ENCODE measurements around the gene FOXD4L1. TPM values are rescaled to one million over a fixed set of nuclear protein-coding genes. Genes with fewer than 3 reads are reported as not detected.
"Not testable (repeated sequence)": the region's sequence is repeated elsewhere in the genome, so short reads cannot be mapped to it uniquely, and the experiment has no call there.

Gene FOXD4L1
- total RNA-seq: under 1 TPM in 4 of 5 experiments, not detected in 1; 0.16 to 0.60 (median 0.35) TPM
- not detected for polyA plus RNA-seq
- not detected for total RNA-seq

DNA sequence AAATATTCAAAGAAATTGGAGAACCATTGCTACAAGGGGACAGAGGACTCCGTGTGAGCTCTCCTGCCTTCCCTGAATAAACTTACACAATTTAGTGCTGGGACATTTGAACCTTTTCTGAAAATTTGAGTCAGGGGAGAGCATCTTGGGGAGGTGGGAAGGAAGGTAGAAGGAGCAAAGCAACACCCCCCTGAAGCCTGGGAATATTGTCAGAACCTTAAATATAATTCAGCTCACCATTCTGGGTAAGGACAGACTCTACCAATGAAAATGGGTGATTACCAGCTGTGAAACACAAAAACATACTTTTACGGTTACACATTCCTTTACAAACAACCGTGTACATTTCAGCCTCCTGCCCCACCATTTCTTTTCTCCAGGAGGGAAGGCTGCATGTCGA lies at the start of gene FOXD4L1:
TSS of gene FOXD4L1 (plus strand) at position 301 of the 400 bp plus-strand sequence. CDS start 592 bp downstream, outside the sequence.
- CTCF ChIA-PET; H3K4me1 ChIP-seq (ENCODE audit: control insufficient read depth in 2 of 2, insufficient read depth in 2 of 2, low read length in 2 of 2); ATAC-seq; H3K27me3 ChIP-seq (ENCODE audit: control insufficient read depth in 2 of 2, insufficient read depth in 2 of 2, low read length in 2 of 2); H3K9me3 Mint-ChIP-seq; POLR2A ChIA-PET; H3K36me3 ChIP-seq (ENCODE audit: control insufficient read depth in 2 of 3, insufficient read depth in 3 of 3, low read length in 3 of 3); intact Hi-C loops (cut with micrococcal nuclease); H3K9me3 ChIP-seq (ENCODE audit: control insufficient read depth in 2 of 3, low read length in 3 of 3); DNase-seq; H3K36me3 Mint-ChIP-seq; H3K27ac ChIP-seq (ENCODE audit: low read depth, low read length); H3K4me3 ChIP-seq (ENCODE audit: low read length): not testable (repeated sequence)
- H3K4me3 Mint-ChIP-seq: peak within 1 kb of the TSS in 8 of 10 donors; percentile 6 to 67 (median 52)
- peaks cover 10 to 35% (median 15%) of the 10 kb centered on the region in 5 donors for H3K27me3 Mint-ChIP-seq
- H3K4me1 Mint-ChIP-seq: peaks cover 9 to 19% (median 12%) of the 10 kb centered on the region in 7 donors
- H3K27ac Mint-ChIP-seq: peak within 1 kb of the TSS in 1 of 9 donors; percentile 50

DNA sequence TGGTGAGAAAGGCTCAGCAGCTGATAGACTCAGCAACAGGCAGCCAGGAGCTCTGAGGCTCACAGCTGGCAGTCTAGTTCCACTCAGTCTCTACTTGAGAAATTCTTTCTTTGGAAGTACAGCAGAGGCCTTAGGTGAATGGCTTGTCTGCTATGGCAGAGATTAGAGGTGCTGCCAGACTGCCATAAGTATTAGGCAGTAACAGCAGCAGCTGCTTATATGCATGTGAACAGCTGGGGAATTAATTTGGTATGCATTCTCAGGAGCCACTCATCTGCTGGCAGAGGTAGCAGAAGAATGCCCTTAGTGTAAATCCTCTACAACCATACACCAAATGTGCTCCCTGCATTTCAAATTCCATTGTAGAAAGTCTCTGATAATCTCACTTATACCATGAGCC lies 32.7 kb upstream of the FOXD4L1 start:
- H3K27ac Mint-ChIP-seq; intact Hi-C loops (cut with micrococcal nuclease); CTCF ChIA-PET; H3K4me1 ChIP-seq (ENCODE audit: control insufficient read depth in 2 of 2, insufficient read depth in 2 of 2, low read length in 2 of 2); H3K9me3 Mint-ChIP-seq; H3K27me3 ChIP-seq (ENCODE audit: control insufficient read depth in 2 of 2, insufficient read depth in 2 of 2, low read length in 2 of 2); H3K36me3 Mint-ChIP-seq; H3K4me1 Mint-ChIP-seq; H3K27me3 Mint-ChIP-seq; H3K4me3 ChIP-seq (ENCODE audit: low read length); DNase-seq; ATAC-seq; H3K9me3 ChIP-seq (ENCODE audit: control insufficient read depth in 2 of 3, low read length in 3 of 3); H3K36me3 ChIP-seq (ENCODE audit: control insufficient read depth in 2 of 3, insufficient read depth in 3 of 3, low read length in 3 of 3); H3K27ac ChIP-seq (ENCODE audit: low read depth, low read length); POLR2A ChIA-PET; H3K4me3 Mint-ChIP-seq: not testable (repeated sequence)

DNA sequence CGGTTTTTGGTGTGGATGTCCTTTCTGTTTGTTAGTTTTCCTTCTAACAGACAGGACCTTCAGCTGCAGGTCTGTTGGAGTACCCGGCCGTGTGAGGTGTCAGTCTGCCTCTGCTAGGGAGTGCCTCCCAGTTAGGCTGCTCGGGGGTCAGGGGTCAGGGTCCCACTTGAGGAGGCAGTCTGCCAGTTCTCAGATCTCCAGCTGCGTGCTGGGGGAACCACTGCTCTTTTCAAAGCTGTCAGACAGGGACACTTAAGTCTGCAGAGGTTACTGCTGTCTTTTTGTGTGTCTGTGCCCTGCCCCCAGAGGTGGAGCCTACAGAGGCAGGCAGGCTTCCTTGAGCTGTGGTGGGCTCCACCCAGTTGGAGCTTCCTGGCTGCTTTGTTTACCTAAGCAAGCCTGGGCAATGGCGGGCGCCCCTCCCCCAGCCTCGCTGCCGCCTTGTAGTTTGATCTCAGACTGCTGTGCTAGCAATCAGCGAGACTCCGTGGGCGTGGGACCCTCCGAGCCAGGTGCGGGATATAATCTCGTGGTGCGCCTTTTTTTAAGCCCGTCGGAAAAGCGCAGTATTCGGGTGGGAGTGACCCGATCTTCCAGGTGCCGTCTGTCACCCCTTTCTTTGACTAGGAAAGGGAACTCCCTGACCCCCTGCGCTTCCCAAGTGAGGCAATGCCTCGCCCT lies 21.6 kb upstream of the FOXD4L1 start:
- H3K4me3 ChIP-seq (ENCODE audit: low read length); H3K27me3 Mint-ChIP-seq; H3K9me3 ChIP-seq (ENCODE audit: control insufficient read depth in 2 of 3, low read length in 3 of 3); H3K4me1 ChIP-seq (ENCODE audit: control insufficient read depth in 2 of 2, insufficient read depth in 2 of 2, low read length in 2 of 2); H3K4me1 Mint-ChIP-seq; DNase-seq; H3K27ac Mint-ChIP-seq; CTCF ChIA-PET; H3K27ac ChIP-seq (ENCODE audit: low read depth, low read length); H3K36me3 ChIP-seq (ENCODE audit: control insufficient read depth in 2 of 3, insufficient read depth in 3 of 3, low read length in 3 of 3); ATAC-seq; intact Hi-C loops (cut with micrococcal nuclease); H3K27me3 ChIP-seq (ENCODE audit: control insufficient read depth in 2 of 2, insufficient read depth in 2 of 2, low read length in 2 of 2); H3K9me3 Mint-ChIP-seq; POLR2A ChIA-PET: not testable (repeated sequence)
- H3K4me3 Mint-ChIP-seq: peak overlapping the region in 2 of 10 donors; percentile 9 to 65
- H3K36me3 Mint-ChIP-seq: peaks cover 0 to 18% (median 4%) of the 10 kb centered on the region in 5 donors

DNA sequence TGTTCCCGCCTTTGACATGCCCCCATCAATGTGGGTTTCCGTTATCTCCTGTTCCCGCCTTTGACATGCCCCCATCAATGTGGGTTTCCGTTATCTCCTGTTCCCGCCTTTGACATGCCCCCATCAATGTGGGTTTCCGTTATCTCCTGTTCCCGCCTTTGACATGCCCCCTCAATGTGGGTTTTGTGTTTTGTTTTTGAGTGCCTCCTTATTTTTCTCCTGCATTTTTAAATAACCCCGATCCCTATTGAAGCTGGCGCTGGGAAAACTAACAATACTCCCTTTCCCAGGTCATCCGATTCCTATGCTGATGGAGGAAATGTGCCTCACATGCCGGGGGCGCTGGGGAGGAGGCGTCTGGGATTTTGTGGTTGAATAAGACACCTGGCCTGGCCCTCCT lies 1.9 kb upstream of the FOXD4L1 start:
- ATAC-seq; H3K36me3 ChIP-seq (ENCODE audit: control insufficient read depth in 2 of 3, insufficient read depth in 3 of 3, low read length in 3 of 3); DNase-seq; CTCF ChIA-PET; H3K27ac ChIP-seq (ENCODE audit: low read depth, low read length); H3K36me3 Mint-ChIP-seq; H3K9me3 ChIP-seq (ENCODE audit: control insufficient read depth in 2 of 3, low read length in 3 of 3); POLR2A ChIA-PET; intact Hi-C loops (cut with micrococcal nuclease); H3K4me1 ChIP-seq (ENCODE audit: control insufficient read depth in 2 of 2, insufficient read depth in 2 of 2, low read length in 2 of 2); H3K27ac Mint-ChIP-seq; H3K9me3 Mint-ChIP-seq; H3K4me3 Mint-ChIP-seq; H3K27me3 ChIP-seq (ENCODE audit: control insufficient read depth in 2 of 2, insufficient read depth in 2 of 2, low read length in 2 of 2); H3K4me3 ChIP-seq (ENCODE audit: low read length): not testable (repeated sequence)
- H3K4me1 Mint-ChIP-seq: peaks cover 4 to 13% (median 5%) of the 10 kb centered on the region in 7 donors
- peaks cover 4 to 22% (median 9%) of the 10 kb centered on the region in 5 donors for H3K27me3 Mint-ChIP-seq

DNA sequence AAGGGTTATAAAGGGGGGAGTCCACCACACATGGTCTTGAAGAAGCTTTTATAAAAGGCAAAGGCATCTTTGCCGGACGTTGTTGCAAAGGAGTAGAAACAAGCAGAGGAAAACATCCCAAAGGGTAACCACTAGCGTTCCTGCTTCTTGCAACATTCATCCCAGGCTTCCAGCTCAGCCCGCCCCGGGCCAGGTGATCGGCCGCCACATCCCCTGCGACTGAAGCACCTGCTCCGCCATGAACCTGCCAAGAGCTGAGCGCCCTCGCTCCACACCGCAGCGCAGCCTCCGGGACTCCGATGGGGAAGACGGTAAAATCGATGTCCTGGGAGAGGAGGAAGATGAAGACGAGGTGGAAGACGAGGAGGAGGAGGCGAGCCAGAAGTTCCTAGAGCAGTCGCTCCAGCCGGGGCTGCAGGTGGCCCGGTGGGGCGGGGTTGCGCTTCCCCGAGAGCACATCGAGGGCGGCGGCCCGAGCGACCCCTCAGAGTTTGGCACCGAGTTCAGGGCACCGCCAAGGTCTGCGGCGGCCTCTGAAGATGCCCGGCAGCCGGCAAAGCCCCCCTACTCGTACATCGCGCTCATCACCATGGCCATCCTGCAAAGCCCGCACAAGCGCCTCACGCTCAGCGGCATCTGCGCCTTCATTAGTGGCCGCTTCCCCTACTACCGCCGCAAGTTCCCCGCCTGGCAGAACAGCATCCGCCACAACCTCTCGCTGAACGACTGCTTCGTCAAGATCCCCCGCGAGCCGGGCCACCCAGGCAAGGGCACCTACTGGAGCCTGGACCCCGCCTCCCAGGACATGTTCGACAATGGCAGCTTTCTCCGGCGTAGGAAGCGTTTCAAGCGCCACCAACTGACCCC lies 787 bp downstream of the FOXD4L1 start:
- peaks cover 10 to 20% (median 12%) of the 10 kb centered on the region in 7 donors for H3K4me1 Mint-ChIP-seq
- peaks cover 10 to 37% (median 15%) of the 10 kb centered on the region in 5 donors for H3K27me3 Mint-ChIP-seq
- intact Hi-C loops (cut with micrococcal nuclease); H3K4me1 ChIP-seq (ENCODE audit: control insufficient read depth in 2 of 2, insufficient read depth in 2 of 2, low read length in 2 of 2); H3K9me3 ChIP-seq (ENCODE audit: control insufficient read depth in 2 of 3, low read length in 3 of 3); H3K9me3 Mint-ChIP-seq; ATAC-seq; H3K27ac ChIP-seq (ENCODE audit: low read depth, low read length); POLR2A ChIA-PET; H3K4me3 ChIP-seq (ENCODE audit: low read length); H3K36me3 Mint-ChIP-seq; H3K36me3 ChIP-seq (ENCODE audit: control insufficient read depth in 2 of 3, insufficient read depth in 3 of 3, low read length in 3 of 3); CTCF ChIA-PET; H3K27ac Mint-ChIP-seq; H3K27me3 ChIP-seq (ENCODE audit: control insufficient read depth in 2 of 2, insufficient read depth in 2 of 2, low read length in 2 of 2): not testable (repeated sequence)
- peak overlapping the region in 7 of 10 donors; percentile 6 to 67 (median 54) for H3K4me3 Mint-ChIP-seq
- peak in 3 of 9 donors; percentile 16 to 29 (median 27) for DNase-seq

DNA sequence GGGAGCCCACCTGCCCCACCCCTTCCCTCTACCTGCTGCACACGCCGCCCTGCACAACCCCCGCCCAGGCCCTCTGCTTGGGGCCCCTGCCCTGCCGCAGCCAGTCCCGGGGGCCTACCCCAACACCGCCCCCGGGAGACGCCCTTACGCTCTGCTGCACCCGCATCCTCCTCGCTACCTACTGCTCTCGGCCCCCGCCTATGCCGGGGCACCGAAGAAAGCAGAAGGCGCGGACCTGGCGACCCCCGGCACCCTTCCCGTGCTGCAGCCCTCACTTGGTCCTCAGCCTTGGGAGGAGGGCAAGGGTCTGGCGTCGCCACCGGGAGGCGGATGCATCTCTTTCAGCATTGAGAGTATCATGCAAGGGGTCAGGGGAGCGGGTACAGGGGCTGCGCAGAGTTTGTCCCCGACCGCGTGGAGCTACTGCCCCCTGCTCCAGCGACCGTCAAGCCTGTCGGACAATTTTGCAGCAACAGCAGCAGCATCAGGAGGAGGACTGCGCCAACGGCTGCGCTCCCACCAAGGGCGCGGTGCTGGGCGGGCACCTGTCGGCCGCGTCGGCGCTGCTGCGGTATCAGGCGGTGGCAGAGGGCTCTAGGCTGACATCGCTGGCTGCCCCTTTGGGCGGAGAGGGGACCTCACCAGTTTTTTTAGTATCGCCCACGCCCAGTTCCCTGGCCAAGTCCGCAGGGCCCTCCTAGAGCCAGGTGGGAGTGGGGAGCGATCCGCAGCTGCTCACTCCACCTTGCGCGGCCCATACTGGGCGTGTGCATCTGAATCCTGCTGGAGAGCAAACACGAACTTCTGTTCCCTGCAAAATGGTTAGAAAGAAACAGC lies 1.6 kb downstream of the FOXD4L1 start:
- CTCF ChIA-PET; ATAC-seq; intact Hi-C loops (cut with micrococcal nuclease); POLR2A ChIA-PET; H3K9me3 ChIP-seq (ENCODE audit: control insufficient read depth in 2 of 3, low read length in 3 of 3); H3K4me3 ChIP-seq (ENCODE audit: low read length); H3K27ac ChIP-seq (ENCODE audit: low read depth, low read length); H3K36me3 Mint-ChIP-seq; H3K4me1 ChIP-seq (ENCODE audit: control insufficient read depth in 2 of 2, insufficient read depth in 2 of 2, low read length in 2 of 2); H3K27me3 ChIP-seq (ENCODE audit: control insufficient read depth in 2 of 2, insufficient read depth in 2 of 2, low read length in 2 of 2); H3K27ac Mint-ChIP-seq; H3K9me3 Mint-ChIP-seq; H3K36me3 ChIP-seq (ENCODE audit: control insufficient read depth in 2 of 3, insufficient read depth in 3 of 3, low read length in 3 of 3): not testable (repeated sequence)
- Mint-ChIP-seq H3K27me3 (peaks cover 10 to 41% (median 15%) of the 10 kb centered on the region in 5 donors), H3K4me3 (peak overlapping the region in 7 of 10 donors; percentile 64 to 75 (median 67)), H3K4me1 (peaks cover 11 to 22% (median 12%) of the 10 kb centered on the region in 7 donors)
- DNase-seq: peak in 2 of 9 donors; percentile 20 to 25
